ENCODE measurements around the gene BCL11B. TPM values are rescaled to one million over a fixed set of nuclear protein-coding genes. Genes with fewer than 3 reads are reported as not detected.
A peak's percentile ranks its signal among the peaks of the same experiment; 100 is the strongest.

The BCL11B gene
- total RNA-seq, 4 donors from 2014 or later, result 0.21 to 0.78 (median 0.26) TPM

DNA sequence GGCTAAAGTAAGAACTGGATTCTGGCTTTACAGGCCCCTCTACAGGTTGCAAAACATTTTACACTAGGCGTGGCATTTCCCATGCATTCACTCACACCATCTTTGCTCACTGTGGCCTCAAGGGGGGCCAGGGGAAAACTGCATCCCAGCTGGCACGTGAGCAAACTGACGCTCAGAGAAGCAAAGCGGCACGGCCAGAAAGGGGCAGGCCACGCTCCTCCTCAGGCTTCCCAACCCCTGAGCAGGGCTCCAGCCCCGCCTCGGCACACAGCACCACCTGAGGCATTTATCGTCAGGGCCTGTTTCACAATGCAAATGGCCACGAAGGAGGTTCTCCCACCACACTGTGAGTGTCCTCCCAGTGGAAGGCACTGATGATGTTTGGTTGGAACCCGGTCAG lies 90.8 kb downstream of the BCL11B start:
- no peaks in the 10 kb centered on the region for H3K27me3 ChIP-seq
- H3K36me3 ChIP-seq, result no peaks in the 10 kb centered on the region
- TF ChIP-seq EP300 (IDR thresholded peaks at IDR 0.05), result no peak
- no peak for TF ChIP-seq POLR2A (IDR thresholded peaks at IDR 0.05)
- TF ChIP-seq, protein P1, sequence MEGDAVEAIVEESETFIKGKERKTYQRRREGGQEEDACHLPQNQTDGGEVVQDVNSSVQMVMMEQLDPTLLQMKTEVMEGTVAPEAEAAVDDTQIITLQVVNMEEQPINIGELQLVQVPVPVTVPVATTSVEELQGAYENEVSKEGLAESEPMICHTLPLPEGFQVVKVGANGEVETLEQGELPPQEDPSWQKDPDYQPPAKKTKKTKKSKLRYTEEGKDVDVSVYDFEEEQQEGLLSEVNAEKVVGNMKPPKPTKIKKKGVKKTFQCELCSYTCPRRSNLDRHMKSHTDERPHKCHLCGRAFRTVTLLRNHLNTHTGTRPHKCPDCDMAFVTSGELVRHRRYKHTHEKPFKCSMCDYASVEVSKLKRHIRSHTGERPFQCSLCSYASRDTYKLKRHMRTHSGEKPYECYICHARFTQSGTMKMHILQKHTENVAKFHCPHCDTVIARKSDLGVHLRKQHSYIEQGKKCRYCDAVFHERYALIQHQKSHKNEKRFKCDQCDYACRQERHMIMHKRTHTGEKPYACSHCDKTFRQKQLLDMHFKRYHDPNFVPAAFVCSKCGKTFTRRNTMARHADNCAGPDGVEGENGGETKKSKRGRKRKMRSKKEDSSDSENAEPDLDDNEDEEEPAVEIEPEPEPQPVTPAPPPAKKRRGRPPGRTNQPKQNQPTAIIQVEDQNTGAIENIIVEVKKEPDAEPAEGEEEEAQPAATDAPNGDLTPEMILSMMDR (IDR thresholded peaks at IDR 0.05), result no peak
- H3K9me3 ChIP-seq, result no peaks in the 10 kb centered on the region
- WGBS, 2 donors, result 72 to 75% methylated on average over 9 to 11 of the region's 11 CpGs
- no peak for DNase-seq (ENCODE audit: low spot score in 2 of 2)
- H3K4me3 ChIP-seq, result no peak overlapping the region
- peaks cover 0 to 12% (median 0%) of the 10 kb centered on the region in 4 donors for H3K4me1 ChIP-seq
- no peak overlapping the region for H3K27ac ChIP-seq

DNA sequence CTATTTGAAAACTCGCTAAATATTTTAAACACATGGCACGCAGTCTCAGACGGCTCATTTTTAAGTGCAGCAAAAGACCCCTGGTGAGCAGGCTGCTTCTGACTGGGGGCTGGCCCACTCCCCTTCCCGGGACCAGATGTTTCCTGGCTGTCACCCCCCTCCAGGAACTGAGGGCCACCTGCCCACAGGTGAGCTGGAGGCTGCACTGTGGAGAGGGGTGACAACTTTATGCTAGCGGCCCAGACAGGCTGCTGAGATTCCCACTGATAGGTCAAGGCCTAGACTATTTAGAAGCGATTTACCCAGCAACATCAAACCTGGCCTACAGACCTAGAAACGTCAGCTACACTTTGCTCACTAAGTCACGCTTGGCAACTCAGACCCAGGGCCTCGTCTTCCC lies 92.1 kb downstream of the BCL11B start:
- peaks cover 0 to 12% (median 0%) of the 10 kb centered on the region in 4 donors for H3K4me1 ChIP-seq
- no peak for DNase-seq (ENCODE audit: low spot score in 2 of 2)
- H3K27me3 ChIP-seq, result no peaks in the 10 kb centered on the region
- TF ChIP-seq POLR2A (IDR thresholded peaks at IDR 0.05) (no peak), EP300 (IDR thresholded peaks at IDR 0.05) (no peak)
- H3K27ac ChIP-seq, result no peak overlapping the region
- WGBS, 2 donors, result 85 to 86% methylated on average over 9 of the region's 9 CpGs
- no peaks in the 10 kb centered on the region for H3K36me3 ChIP-seq
- H3K4me3 ChIP-seq, result no peak overlapping the region
- H3K9me3 ChIP-seq, result peaks cover 0 to 8% (median 0%) of the 10 kb centered on the region in 4 donors

DNA sequence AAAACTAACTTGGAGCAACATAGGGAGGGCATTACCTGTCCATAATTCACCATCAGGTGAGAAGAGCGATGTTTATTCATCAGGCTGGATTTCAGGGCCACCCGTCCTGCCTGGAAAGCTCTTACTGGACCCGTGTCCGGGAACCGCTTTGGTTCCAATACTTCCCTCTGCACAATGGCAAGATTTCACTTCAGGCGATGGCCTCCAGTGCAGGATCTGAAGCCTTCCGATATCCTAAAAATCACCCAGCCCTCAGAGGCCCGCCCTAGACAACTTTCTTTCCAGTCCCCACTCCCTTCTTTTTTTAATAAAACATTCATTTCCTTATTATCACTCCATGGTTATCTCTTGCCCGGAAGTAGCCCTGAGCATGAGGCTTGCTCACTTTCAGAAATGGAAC lies 92.5 kb downstream of the BCL11B start:
- no peak for DNase-seq (ENCODE audit: low spot score in 2 of 2)
- H3K27me3 ChIP-seq, result no peaks in the 10 kb centered on the region
- H3K36me3 ChIP-seq, result no peaks in the 10 kb centered on the region
- peaks cover 0 to 12% (median 0%) of the 10 kb centered on the region in 4 donors for H3K4me1 ChIP-seq
- H3K4me3 ChIP-seq, result no peak overlapping the region
- TF ChIP-seq POLR2A (IDR thresholded peaks at IDR 0.05), result no peak
- TF ChIP-seq, protein P1 (IDR thresholded peaks at IDR 0.05), result no peak
- no peak for TF ChIP-seq EP300 (IDR thresholded peaks at IDR 0.05)
- H3K27ac ChIP-seq, result no peak overlapping the region
- 93 to 96% methylated on average over 9 of the region's 9 CpGs for WGBS, 2 donors
- peaks cover 0 to 9% (median 0%) of the 10 kb centered on the region in 4 donors for H3K9me3 ChIP-seq

DNA sequence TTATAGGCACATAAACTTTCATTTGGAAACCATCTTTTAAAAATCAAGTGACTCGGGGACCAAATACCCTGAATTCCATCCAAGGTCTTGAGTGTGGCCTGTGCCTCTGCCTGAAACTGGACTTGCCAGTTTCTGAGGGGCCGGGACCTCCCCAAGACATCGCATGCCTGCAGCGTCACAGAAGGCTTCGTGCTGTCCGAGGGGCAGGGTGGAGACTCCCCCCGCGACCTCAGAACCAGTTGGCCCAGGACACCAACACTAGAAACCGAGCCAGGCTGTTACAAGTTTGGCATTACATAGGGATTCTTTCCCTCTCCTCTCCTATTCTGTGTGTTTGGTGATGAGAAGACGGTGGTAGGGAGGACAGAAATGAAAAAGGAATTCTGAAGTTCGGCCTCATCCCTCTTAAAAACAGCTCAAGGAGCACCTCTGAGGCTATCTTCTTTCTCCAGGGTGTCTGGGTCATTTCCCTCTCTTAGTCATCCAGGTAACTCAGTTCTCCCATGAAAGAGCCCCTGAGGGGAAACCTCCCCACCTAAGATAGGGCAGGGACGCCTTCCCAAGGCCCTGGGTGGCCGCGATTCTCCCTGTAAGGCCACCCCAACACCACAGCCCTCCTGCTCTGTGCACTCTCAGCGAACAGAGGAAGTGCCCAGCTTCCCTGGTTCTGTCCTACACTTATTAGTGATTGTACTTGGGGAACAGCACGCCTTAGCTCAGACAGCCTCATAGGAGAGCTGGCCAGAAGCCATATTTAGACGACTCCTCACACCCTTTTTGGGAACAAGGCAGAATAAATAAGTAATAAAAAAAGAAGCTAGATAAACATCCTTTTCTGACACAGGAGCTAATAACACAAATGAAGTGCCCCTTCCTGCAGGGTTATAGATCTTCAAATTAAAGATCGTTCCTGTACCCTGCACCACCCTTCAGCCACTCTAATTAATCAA lies 93.8 kb downstream of the BCL11B start:
- Histone ChIP-seq H3K27ac (peak overlapping the region in 1 of 4 donors; percentile 8), H3K36me3 (no peaks in the 10 kb centered on the region), H3K4me3 (no peak overlapping the region), H3K4me1 (peaks cover 0 to 12% (median 0%) of the 10 kb centered on the region in 4 donors), H3K27me3 (no peaks in the 10 kb centered on the region), H3K9me3 (peaks cover 0 to 12% (median 0%) of the 10 kb centered on the region in 4 donors)
- 64 to 70% methylated on average over 17 to 18 of the region's 18 CpGs for WGBS, 2 donors
- TF ChIP-seq POLR2A (IDR thresholded peaks at IDR 0.05), result no peak
- TF ChIP-seq EP300 (IDR thresholded peaks at IDR 0.05), result no peak
- TF ChIP-seq, protein P1 (IDR thresholded peaks at IDR 0.05), result no peak
- no peak for DNase-seq (ENCODE audit: low spot score in 2 of 2)

DNA sequence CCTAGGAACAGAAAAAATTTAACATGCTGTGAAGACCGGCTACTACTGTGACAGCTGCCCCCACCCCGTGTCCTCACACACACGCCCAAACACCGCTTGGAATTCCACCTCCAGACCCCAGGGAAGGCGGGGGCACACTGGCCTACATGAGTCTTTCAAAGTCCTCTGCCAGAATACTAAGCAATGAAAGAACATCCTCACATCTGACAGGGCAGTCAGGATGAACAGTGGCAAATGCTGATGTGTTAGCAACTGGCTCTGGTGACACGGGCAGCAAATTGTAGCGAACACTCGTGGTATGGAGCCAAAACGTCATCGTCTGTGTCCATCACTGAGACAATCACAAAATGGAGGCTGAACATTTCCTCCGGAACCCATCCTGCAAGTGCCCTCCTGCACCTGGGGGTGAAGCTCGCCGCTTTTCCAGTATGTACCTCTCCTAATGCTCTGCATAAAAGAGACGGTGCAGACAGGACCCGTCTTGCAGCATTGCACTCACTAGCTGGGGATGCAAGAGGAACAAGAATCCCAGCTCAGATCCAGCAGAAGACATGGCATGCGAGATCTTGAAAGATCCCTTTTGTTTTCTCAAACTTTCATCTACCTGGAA lies 94.8 kb downstream of the BCL11B start:
- 79 to 84% methylated on average over 16 of the region's 16 CpGs for WGBS, 2 donors
- TF ChIP-seq EP300 (IDR thresholded peaks at IDR 0.05) (no peak), POLR2A (IDR thresholded peaks at IDR 0.05) (no peak)
- TF ChIP-seq, protein P1 (IDR thresholded peaks at IDR 0.05), result no peak
- H3K27me3 ChIP-seq, result no peaks in the 10 kb centered on the region
- H3K4me1 ChIP-seq, result peaks cover 0 to 12% (median 0%) of the 10 kb centered on the region in 4 donors
- no peak overlapping the region for H3K27ac ChIP-seq
- H3K4me3 ChIP-seq, result no peak overlapping the region
- DNase-seq (ENCODE audit: low spot score in 2 of 2), result no peak
- peaks cover 0 to 12% (median 0%) of the 10 kb centered on the region in 4 donors for H3K9me3 ChIP-seq
- H3K36me3 ChIP-seq, result no peaks in the 10 kb centered on the region

Measured in tibial nerve (tissue), 4 donors.